Upper lobe of right lung (tissue), 1 donor: ENCODE results near the gene DECR2. TPM values are rescaled to one million over a fixed set of nuclear protein-coding genes. Genes with fewer than 3 reads are reported as not detected.

Source experiments
- ATAC-seq: fragments of 200-7000 bp; cut with Tn5 transposase; one replicate; pipeline ENCODE4 v1.9.1; 2020; ENCODE audit warnings: mild to moderate bottlenecking, moderate library complexity
- DNase-seq: peaks from one replicate; pipeline ENCODE4 v3.0.0-alpha.2; 2020
- H3K27ac ChIP-seq: fragments of 200-600 bp; one replicate; pipeline ENCODE4 v1.8.0; 2022
- H3K27me3 ChIP-seq: fragments of 200-600 bp; one replicate; pipeline ENCODE4 v1.8.0; 2022; ENCODE audit warnings: mild to moderate bottlenecking
- H3K36me3 ChIP-seq: fragments of 200-600 bp; one replicate; pipeline ENCODE4 v1.8.0; 2022
- H3K4me1 ChIP-seq: fragments of 200-600 bp; one replicate; pipeline ENCODE4 v1.8.0; 2022
- H3K4me3 ChIP-seq: fragments of 200-600 bp; one replicate; pipeline ENCODE4 v1.8.0; 2022; ENCODE audit warnings: mild to moderate bottlenecking
- H3K9me3 ChIP-seq: fragments of 200-600 bp; one replicate; pipeline ENCODE4 v1.8.0; 2022
- intact Hi-C: fragments of 100-400 bp; cut with DNase I; formaldehyde crosslinking; loops from one replicate; pipeline ENCODE4 v1.11.0; 2022
- total RNA-seq: library from RNA; stranded (reverse); fragmentation: NEBNext Ultra II Directional; extraction: Animal tissue kit (Norgen Biotek cat#: 25700); gene quantifications from one replicate; pipeline ENCODE4 v1.2.1, GENCODE V29; 2021
- TF ChIP-seq, protein P1 (sequence below): fragments of 200-600 bp; IDR thresholded peaks from one replicate; pipeline ENCODE4 v1.8.0; 2022; ENCODE audit warnings: antibody characterized with exemption
- donor health status: DM: no; HTN: yes; CAD: no; lungs with severe emphysema.

The DECR2 gene
- total RNA-seq, 1 donor from 2014 or later: 14.2 TPM

GRCh38 chr16:354971-355461 lies 46.7 kb upstream of the DECR2 start:
- Histone ChIP-seq H3K9me3 (no peaks in the 10 kb centered on the region), H3K4me1 (peaks cover 10% of the 10 kb centered on the region), H3K4me3 (no peak overlapping the region), H3K27ac (no peak overlapping the region), H3K27me3 (no peaks in the 10 kb centered on the region), H3K36me3 (peaks cover 8% of the 10 kb centered on the region)
- intact Hi-C loops: loop anchor here (10.0 kb wide), 1 partner anchor 120 kb away; the partner anchor contains the start of gene FAM234A
- TF ChIP-seq, protein P1, sequence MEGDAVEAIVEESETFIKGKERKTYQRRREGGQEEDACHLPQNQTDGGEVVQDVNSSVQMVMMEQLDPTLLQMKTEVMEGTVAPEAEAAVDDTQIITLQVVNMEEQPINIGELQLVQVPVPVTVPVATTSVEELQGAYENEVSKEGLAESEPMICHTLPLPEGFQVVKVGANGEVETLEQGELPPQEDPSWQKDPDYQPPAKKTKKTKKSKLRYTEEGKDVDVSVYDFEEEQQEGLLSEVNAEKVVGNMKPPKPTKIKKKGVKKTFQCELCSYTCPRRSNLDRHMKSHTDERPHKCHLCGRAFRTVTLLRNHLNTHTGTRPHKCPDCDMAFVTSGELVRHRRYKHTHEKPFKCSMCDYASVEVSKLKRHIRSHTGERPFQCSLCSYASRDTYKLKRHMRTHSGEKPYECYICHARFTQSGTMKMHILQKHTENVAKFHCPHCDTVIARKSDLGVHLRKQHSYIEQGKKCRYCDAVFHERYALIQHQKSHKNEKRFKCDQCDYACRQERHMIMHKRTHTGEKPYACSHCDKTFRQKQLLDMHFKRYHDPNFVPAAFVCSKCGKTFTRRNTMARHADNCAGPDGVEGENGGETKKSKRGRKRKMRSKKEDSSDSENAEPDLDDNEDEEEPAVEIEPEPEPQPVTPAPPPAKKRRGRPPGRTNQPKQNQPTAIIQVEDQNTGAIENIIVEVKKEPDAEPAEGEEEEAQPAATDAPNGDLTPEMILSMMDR: no peak
- ATAC-seq (no peak), DNase-seq (no peak)

DNA sequence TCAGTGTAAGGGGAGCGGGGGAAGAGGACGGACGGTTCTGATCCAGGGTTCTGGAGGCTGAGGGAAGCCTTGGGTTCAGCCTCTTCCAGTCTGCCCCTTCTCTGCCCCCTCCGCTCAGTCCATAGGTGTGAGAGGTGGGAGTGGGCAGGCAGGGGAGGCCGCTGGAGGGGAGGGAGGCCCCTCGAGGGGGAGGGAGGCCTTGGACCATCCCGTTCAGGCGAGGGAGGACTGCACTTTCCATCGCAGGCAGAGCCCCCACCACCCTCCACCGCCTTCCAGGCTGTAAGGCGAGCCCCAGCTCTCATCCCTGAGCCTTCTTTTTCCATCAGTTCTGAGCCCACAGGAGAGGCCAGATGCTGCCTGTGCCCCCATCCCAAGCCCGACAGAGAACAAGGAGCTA lies 44.9 kb upstream of the DECR2 start:
- no peak for ATAC-seq
- no peaks in the 10 kb centered on the region for H3K27me3 ChIP-seq
- H3K36me3 ChIP-seq: no peaks in the 10 kb centered on the region
- no peaks in the 10 kb centered on the region for H3K9me3 ChIP-seq
- H3K4me1 ChIP-seq: peaks cover 5% of the 10 kb centered on the region
- no peak overlapping the region for H3K4me3 ChIP-seq
- intact Hi-C loops: loop anchor here (10.0 kb wide), 1 partner anchor 122 kb away; the partner anchor contains the start of gene FAM234A
- no peak for DNase-seq
- TF ChIP-seq, protein P1: no peak
- no peak overlapping the region for H3K27ac ChIP-seq

GRCh38 chr16:359067-359763 lies 42.5 kb upstream of the DECR2 start:
- ATAC-seq (no peak), DNase-seq (no peak)
- TF ChIP-seq, protein P1: no peak
- H3K4me3 ChIP-seq: no peak overlapping the region
- H3K4me1 ChIP-seq: no peaks in the 10 kb centered on the region
- peaks cover 5% of the 10 kb centered on the region for H3K27me3 ChIP-seq
- H3K27ac ChIP-seq: no peak overlapping the region
- intact Hi-C loops: loop anchor here (10.0 kb wide), 1 partner anchor 124 kb away; the partner anchor contains the start of gene FAM234A
- no peaks in the 10 kb centered on the region for H3K36me3 ChIP-seq
- H3K9me3 ChIP-seq: no peaks in the 10 kb centered on the region

DNA sequence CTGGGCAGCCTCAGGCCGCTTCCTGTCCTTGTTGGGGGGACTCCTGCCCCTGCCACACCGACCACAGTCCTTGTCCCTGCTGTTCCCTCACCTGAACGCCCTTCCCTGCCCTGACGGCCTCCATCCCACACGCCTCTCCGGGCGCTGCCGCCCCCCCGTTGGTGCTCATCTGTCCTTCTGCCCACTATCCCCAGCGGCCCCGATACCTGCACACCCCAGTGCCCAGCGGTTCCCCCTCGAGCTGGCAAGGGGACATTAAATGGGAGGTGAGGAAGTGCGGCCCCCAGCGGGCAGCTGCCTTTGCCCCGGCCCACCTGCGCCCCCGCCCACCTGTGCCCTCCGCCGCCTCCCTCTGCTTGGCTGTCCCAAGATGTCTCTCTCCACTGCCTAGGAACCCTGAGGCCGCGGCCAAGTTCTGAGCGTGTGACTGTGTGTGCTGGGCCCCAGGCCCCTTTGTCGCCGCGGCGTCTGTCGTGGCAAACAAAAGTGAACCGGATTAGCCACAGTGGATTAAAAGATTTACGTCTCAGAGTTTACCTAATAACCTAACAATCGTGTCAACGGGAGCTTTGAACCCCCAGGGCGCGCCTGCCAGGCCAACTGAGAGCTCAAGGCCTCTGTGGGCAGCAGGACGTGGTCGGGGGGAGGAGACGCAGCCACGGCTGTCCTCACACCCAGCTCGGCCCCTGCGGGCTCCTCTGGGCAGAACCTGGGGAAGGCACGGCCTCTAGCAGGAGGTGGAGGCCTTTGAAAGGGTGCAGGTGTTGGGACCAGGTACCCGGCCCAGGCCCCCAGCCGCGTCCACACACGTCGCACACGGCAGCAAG lies 41.6 kb upstream of the DECR2 start:
- intact Hi-C loops: loop anchor here (10.0 kb wide), 1 partner anchor 125 kb away; the partner anchor contains the start of gene FAM234A
- no peaks in the 10 kb centered on the region for H3K4me1 ChIP-seq
- peaks cover 5% of the 10 kb centered on the region for H3K27me3 ChIP-seq
- no peak for ATAC-seq
- TF ChIP-seq, protein P1: no peak
- no peak overlapping the region for H3K4me3 ChIP-seq
- no peak overlapping the region for H3K27ac ChIP-seq
- H3K9me3 ChIP-seq: no peaks in the 10 kb centered on the region
- no peaks in the 10 kb centered on the region for H3K36me3 ChIP-seq
- no peak for DNase-seq

DNA sequence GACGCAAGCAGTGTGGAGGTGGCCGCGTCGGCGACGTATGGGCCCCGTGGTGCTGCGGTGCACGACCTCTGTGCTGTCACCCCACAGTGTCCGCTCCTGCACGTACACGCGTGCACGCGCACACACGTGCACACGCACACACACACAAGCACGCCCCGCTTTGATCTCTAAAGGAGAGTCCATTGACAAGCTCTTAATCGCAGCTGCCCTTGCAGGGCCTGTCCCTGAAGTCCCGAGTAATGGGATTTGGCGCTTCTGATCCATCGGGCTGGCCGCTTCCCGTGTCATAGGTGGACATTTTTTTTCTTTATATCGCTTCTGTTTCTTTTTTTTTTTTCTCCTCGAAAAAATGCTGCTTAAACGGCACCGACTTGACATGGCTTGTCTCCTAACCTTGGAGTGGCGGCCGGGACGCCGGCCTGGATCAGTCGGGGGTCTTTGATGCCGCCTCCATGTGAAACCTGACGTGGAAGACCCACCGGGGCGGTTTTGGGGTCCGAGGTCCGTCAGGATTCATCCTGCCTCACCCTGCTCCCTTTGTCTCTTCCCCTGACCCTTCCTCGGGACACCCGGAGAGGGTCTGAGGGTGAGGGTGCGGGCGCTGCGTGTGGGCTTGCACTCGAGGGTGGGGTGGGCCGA lies 40.9 kb upstream of the DECR2 start:
- H3K4me3 ChIP-seq: no peak overlapping the region
- TF ChIP-seq, protein P1: no peak
- peaks cover 5% of the 10 kb centered on the region for H3K27me3 ChIP-seq
- DNase-seq (no peak), ATAC-seq (no peak)
- H3K27ac ChIP-seq: no peak overlapping the region
- no peaks in the 10 kb centered on the region for H3K36me3 ChIP-seq
- intact Hi-C loops: no loop called here
- no peaks in the 10 kb centered on the region for H3K9me3 ChIP-seq
- no peaks in the 10 kb centered on the region for H3K4me1 ChIP-seq
